DND-41 (cell line): ENCODE data around the gene TEX26.

Experiments used
- EZH2 ChIP-seq: IDR thresholded peaks from 3 replicates; pipeline ENCODE4 v1.6.1; 2012; ENCODE audit warnings: borderline replicate concordance, low read depth, mild to moderate bottlenecking, moderate library complexity, low read length, inconsistent platforms; ENCODE audit not compliant: severe bottlenecking
- TF ChIP-seq, protein P1 (sequence below): IDR thresholded peaks from 2 replicates; pipeline ENCODE4 v1.5.1; 2012; ENCODE audit warnings: borderline replicate concordance, low read length, moderate library complexity, mild to moderate bottlenecking; ENCODE audit not compliant: poor library complexity, severe bottlenecking; ENCODE audit errors: extremely low read depth

DNA sequence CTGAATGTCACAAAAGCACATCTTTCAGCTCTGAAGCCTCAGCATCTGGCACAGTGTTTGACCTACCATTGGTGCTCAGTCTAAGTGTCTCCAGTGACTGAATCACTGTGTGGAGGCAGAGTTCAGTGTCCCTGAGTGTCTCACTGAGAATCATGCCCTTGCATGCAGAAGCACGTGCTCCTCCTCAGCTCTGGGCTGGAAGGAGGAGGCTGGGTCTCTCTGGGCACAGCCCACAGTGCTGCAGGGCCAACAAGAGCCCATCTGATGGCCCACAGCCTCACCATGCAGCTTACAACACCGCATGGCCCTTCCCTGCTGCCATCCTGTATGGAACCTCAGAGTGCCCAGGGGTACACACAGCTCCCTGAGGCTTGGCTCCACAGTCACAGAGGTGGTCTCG is 86.1 kb downstream of the TEX26 start:
- TF ChIP-seq, protein P1, sequence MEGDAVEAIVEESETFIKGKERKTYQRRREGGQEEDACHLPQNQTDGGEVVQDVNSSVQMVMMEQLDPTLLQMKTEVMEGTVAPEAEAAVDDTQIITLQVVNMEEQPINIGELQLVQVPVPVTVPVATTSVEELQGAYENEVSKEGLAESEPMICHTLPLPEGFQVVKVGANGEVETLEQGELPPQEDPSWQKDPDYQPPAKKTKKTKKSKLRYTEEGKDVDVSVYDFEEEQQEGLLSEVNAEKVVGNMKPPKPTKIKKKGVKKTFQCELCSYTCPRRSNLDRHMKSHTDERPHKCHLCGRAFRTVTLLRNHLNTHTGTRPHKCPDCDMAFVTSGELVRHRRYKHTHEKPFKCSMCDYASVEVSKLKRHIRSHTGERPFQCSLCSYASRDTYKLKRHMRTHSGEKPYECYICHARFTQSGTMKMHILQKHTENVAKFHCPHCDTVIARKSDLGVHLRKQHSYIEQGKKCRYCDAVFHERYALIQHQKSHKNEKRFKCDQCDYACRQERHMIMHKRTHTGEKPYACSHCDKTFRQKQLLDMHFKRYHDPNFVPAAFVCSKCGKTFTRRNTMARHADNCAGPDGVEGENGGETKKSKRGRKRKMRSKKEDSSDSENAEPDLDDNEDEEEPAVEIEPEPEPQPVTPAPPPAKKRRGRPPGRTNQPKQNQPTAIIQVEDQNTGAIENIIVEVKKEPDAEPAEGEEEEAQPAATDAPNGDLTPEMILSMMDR = no peak
- no peak for TF ChIP-seq EZH2
